ENCODE data around the gene XG. TPM values are rescaled to one million over a fixed set of nuclear protein-coding genes. Genes with fewer than 3 reads are reported as not detected.

The XG gene
- polyA plus RNA-seq, 4 donors: 0.13 to 0.15 TPM; not detected in 2

- H3K27ac ChIP-seq (ENCODE audit: low read depth in 1 of 3, low read length in 2 of 3): no peak overlapping the region
- DNase-seq: no peak
- no peaks in the 10 kb centered on the region for H3K27me3 ChIP-seq (ENCODE audit: control insufficient read depth in 3 of 3, insufficient read depth in 3 of 3, low read length in 3 of 3)
- no peak for FAIRE-seq
- H3K4me1 ChIP-seq (ENCODE audit: control insufficient read depth in 3 of 3, insufficient read depth in 2 of 3, low read depth in 1 of 3, low read length in 2 of 3): no peaks in the 10 kb centered on the region
- peaks cover 0 to 4% (median 0%) of the 10 kb centered on the region in 3 donors for H3K36me3 ChIP-seq (ENCODE audit: control insufficient read depth in 3 of 3, insufficient read depth in 2 of 3, low read depth in 1 of 3, low read length in 3 of 3)
- no peaks in the 10 kb centered on the region for H3K9me3 ChIP-seq (ENCODE audit: control insufficient read depth in 2 of 2, insufficient read depth in 1 of 2, low read depth in 1 of 2, low read length in 1 of 2)
- no peak overlapping the region for H3K4me3 ChIP-seq (ENCODE audit: low read depth in 1 of 3, low read length in 3 of 3)
Observed at GRCh38 chrX:2846992-2847391, 95.2 kb downstream of the XG start.

GRCh38 chrX:2848871-2849301 lies 97.0 kb downstream of the XG start:
- WGBS, 3 donors: 78 to 90% (median 82%) methylated on average over 9 of the region's 9 CpGs
- no peaks in the 10 kb centered on the region for H3K27me3 ChIP-seq (ENCODE audit: control insufficient read depth in 3 of 3, insufficient read depth in 3 of 3, low read length in 3 of 3)
- peaks cover 0 to 2% (median 0%) of the 10 kb centered on the region in 3 donors for H3K36me3 ChIP-seq (ENCODE audit: control insufficient read depth in 3 of 3, insufficient read depth in 2 of 3, low read depth in 1 of 3, low read length in 3 of 3)
- DNase-seq: no peak
- no peak overlapping the region for H3K27ac ChIP-seq (ENCODE audit: low read depth in 1 of 3, low read length in 2 of 3)
- no peak overlapping the region for H3K4me3 ChIP-seq (ENCODE audit: low read depth in 1 of 3, low read length in 3 of 3)
- FAIRE-seq: no peak
- H3K4me1 ChIP-seq (ENCODE audit: control insufficient read depth in 3 of 3, insufficient read depth in 2 of 3, low read depth in 1 of 3, low read length in 2 of 3): no peaks in the 10 kb centered on the region
- no peaks in the 10 kb centered on the region for H3K9me3 ChIP-seq (ENCODE audit: control insufficient read depth in 2 of 2, insufficient read depth in 1 of 2, low read depth in 1 of 2, low read length in 1 of 2)

DNA sequence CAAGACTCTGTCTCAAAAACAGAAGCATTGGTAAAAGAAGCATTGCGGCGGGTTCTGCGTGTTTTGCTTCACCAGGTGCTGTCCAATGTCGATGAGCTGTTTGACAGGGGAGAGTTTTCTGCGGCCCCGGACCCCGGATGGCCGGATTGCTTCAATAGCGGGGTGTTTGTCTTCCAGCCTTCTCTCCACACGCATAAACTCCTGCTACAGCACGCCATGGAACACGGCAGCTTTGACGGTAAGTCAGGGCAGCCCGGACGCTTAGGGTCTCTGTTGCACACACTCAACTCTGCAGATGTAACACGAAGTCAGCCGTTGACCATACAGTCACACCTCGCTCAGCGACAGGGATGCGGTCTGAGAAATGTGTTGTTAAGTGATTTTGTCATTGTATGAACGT lies 103.1 kb downstream of the XG start:
- WGBS, 3 donors: 96 to 97% (median 96%) methylated on average over 21 of the region's 21 CpGs
- no peak for FAIRE-seq
- H3K4me3 ChIP-seq (ENCODE audit: low read depth in 1 of 3, low read length in 3 of 3): no peak overlapping the region

GRCh38 chrX:2855761-2856160 lies 103.9 kb downstream of the XG start:
- WGBS, 3 donors: 94 to 97% (median 95%) methylated on average over 2 of the region's 2 CpGs
- no peak for DNase-seq
- no peak for FAIRE-seq
- no peaks in the 10 kb centered on the region for H3K9me3 ChIP-seq (ENCODE audit: control insufficient read depth in 2 of 2, insufficient read depth in 1 of 2, low read depth in 1 of 2, low read length in 1 of 2)
- H3K4me1 ChIP-seq (ENCODE audit: control insufficient read depth in 3 of 3, insufficient read depth in 2 of 3, low read depth in 1 of 3, low read length in 2 of 3): no peaks in the 10 kb centered on the region
- H3K36me3 ChIP-seq (ENCODE audit: control insufficient read depth in 3 of 3, insufficient read depth in 2 of 3, low read depth in 1 of 3, low read length in 3 of 3): peaks cover 0 to 17% (median 0%) of the 10 kb centered on the region in 3 donors
- H3K4me3 ChIP-seq (ENCODE audit: low read depth in 1 of 3, low read length in 3 of 3): no peak overlapping the region
- H3K27me3 ChIP-seq (ENCODE audit: control insufficient read depth in 3 of 3, insufficient read depth in 3 of 3, low read length in 3 of 3): no peaks in the 10 kb centered on the region
- H3K27ac ChIP-seq (ENCODE audit: low read depth in 1 of 3, low read length in 2 of 3): no peak overlapping the region

More for the DNA sequence above, 103.1 kb downstream of the XG start:
- no peak for DNase-seq
- no peaks in the 10 kb centered on the region for H3K9me3 ChIP-seq (ENCODE audit: control insufficient read depth in 2 of 2, insufficient read depth in 1 of 2, low read depth in 1 of 2, low read length in 1 of 2)
- H3K36me3 ChIP-seq (ENCODE audit: control insufficient read depth in 3 of 3, insufficient read depth in 2 of 3, low read depth in 1 of 3, low read length in 3 of 3): peaks cover 0 to 17% (median 0%) of the 10 kb centered on the region in 3 donors
- H3K4me1 ChIP-seq (ENCODE audit: control insufficient read depth in 3 of 3, insufficient read depth in 2 of 3, low read depth in 1 of 3, low read length in 2 of 3): no peaks in the 10 kb centered on the region
- H3K27ac ChIP-seq (ENCODE audit: low read depth in 1 of 3, low read length in 2 of 3): no peak overlapping the region
- H3K27me3 ChIP-seq (ENCODE audit: control insufficient read depth in 3 of 3, insufficient read depth in 3 of 3, low read length in 3 of 3): no peaks in the 10 kb centered on the region

- Histone ChIP-seq H3K4me3 (ENCODE audit: low read depth in 1 of 3, low read length in 3 of 3) (no peak overlapping the region), H3K4me1 (ENCODE audit: control insufficient read depth in 3 of 3, insufficient read depth in 2 of 3, low read depth in 1 of 3, low read length in 2 of 3) (no peaks in the 10 kb centered on the region), H3K27ac (ENCODE audit: low read depth in 1 of 3, low read length in 2 of 3) (no peak overlapping the region), H3K36me3 (ENCODE audit: control insufficient read depth in 3 of 3, insufficient read depth in 2 of 3, low read depth in 1 of 3, low read length in 3 of 3) (peaks cover 0 to 26% (median 0%) of the 10 kb centered on the region in 3 donors), H3K27me3 (ENCODE audit: control insufficient read depth in 3 of 3, insufficient read depth in 3 of 3, low read length in 3 of 3) (no peaks in the 10 kb centered on the region), H3K9me3 (ENCODE audit: control insufficient read depth in 2 of 2, insufficient read depth in 1 of 2, low read depth in 1 of 2, low read length in 1 of 2) (no peaks in the 10 kb centered on the region)
- FAIRE-seq: no peak
- no peak for DNase-seq
- 79 to 87% (median 82%) methylated on average over 3 of the region's 3 CpGs for WGBS, 3 donors
Observed at GRCh38 chrX:2857566-2857965, 105.7 kb downstream of the XG start.

GRCh38 chrX:2859197-2859797 lies 107.5 kb downstream of the XG start:
- H3K27me3 ChIP-seq (ENCODE audit: control insufficient read depth in 3 of 3, insufficient read depth in 3 of 3, low read length in 3 of 3): no peaks in the 10 kb centered on the region
- 80 to 87% (median 81%) methylated on average over 1 of the region's 1 CpG for WGBS, 3 donors
- H3K4me3 ChIP-seq (ENCODE audit: low read depth in 1 of 3, low read length in 3 of 3): no peak overlapping the region
- H3K36me3 ChIP-seq (ENCODE audit: control insufficient read depth in 3 of 3, insufficient read depth in 2 of 3, low read depth in 1 of 3, low read length in 3 of 3): peaks cover 0 to 24% (median 0%) of the 10 kb centered on the region in 3 donors
- FAIRE-seq: no peak
- no peaks in the 10 kb centered on the region for H3K4me1 ChIP-seq (ENCODE audit: control insufficient read depth in 3 of 3, insufficient read depth in 2 of 3, low read depth in 1 of 3, low read length in 2 of 3)
- H3K27ac ChIP-seq (ENCODE audit: low read depth in 1 of 3, low read length in 2 of 3): no peak overlapping the region
- H3K9me3 ChIP-seq (ENCODE audit: control insufficient read depth in 2 of 2, insufficient read depth in 1 of 2, low read depth in 1 of 2, low read length in 1 of 2): no peaks in the 10 kb centered on the region
- DNase-seq: no peak

DNA sequence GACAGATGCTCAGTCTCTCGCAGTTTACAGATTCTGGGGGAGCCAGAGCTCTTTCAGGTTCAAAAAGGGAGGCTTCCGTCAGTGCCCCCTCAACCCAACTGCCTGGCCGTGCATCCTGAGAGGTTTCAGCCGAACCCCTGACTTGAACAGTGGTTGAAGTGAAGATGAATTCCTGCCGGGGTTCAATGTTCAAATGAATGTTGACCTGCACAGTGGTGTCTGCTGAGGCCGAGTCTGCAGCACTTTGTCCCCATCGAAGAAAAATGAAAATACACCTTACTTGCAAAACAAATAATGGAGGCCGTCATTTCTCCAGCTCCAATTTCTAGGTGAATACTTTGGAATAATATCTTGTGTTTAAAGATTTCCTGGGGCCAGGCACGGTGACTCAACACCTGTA lies 110.6 kb downstream of the XG start:
- DNase-seq: no peak
- H3K27me3 ChIP-seq (ENCODE audit: control insufficient read depth in 3 of 3, insufficient read depth in 3 of 3, low read length in 3 of 3): no peaks in the 10 kb centered on the region
- no peak overlapping the region for H3K27ac ChIP-seq (ENCODE audit: low read depth in 1 of 3, low read length in 2 of 3)
- no peak for FAIRE-seq
- H3K9me3 ChIP-seq (ENCODE audit: control insufficient read depth in 2 of 2, insufficient read depth in 1 of 2, low read depth in 1 of 2, low read length in 1 of 2): no peaks in the 10 kb centered on the region
- peaks cover 0 to 25% (median 0%) of the 10 kb centered on the region in 3 donors for H3K36me3 ChIP-seq (ENCODE audit: control insufficient read depth in 3 of 3, insufficient read depth in 2 of 3, low read depth in 1 of 3, low read length in 3 of 3)
- no peak overlapping the region for H3K4me3 ChIP-seq (ENCODE audit: low read depth in 1 of 3, low read length in 3 of 3)
- no peaks in the 10 kb centered on the region for H3K4me1 ChIP-seq (ENCODE audit: control insufficient read depth in 3 of 3, insufficient read depth in 2 of 3, low read depth in 1 of 3, low read length in 2 of 3)
- WGBS, 3 donors: 73 to 93% (median 81%) methylated on average over 9 of the region's 9 CpGs

DNA sequence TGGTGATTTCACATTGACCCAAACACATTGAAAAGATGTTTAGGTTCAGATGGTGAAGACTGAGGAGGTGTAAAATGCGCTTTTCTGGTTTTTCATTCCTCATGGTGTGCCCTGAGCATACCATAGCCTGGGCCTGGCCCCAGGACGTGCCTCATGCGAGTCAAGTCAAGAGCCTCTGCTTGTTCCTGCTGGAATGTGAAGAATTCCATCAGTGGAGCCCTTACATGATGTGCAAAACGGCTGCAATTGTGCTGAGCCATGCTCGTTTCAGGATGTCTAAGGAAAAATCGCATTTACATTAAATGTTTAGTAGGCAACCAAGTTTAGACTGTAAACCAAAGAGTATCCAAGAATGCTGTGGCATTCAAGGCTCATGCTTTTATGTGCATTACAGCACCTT lies 111.8 kb downstream of the XG start:
- 79 to 87% (median 81%) methylated on average over 6 of the region's 6 CpGs for WGBS, 3 donors
- Histone ChIP-seq H3K36me3 (ENCODE audit: control insufficient read depth in 3 of 3, insufficient read depth in 2 of 3, low read depth in 1 of 3, low read length in 3 of 3) (peaks cover 0 to 25% (median 0%) of the 10 kb centered on the region in 3 donors), H3K4me3 (ENCODE audit: low read depth in 1 of 3, low read length in 3 of 3) (no peak overlapping the region), H3K4me1 (ENCODE audit: control insufficient read depth in 3 of 3, insufficient read depth in 2 of 3, low read depth in 1 of 3, low read length in 2 of 3) (no peaks in the 10 kb centered on the region), H3K27ac (ENCODE audit: low read depth in 1 of 3, low read length in 2 of 3) (no peak overlapping the region), H3K27me3 (ENCODE audit: control insufficient read depth in 3 of 3, insufficient read depth in 3 of 3, low read length in 3 of 3) (no peaks in the 10 kb centered on the region), H3K9me3 (ENCODE audit: control insufficient read depth in 2 of 2, insufficient read depth in 1 of 2, low read depth in 1 of 2, low read length in 1 of 2) (no peaks in the 10 kb centered on the region)
- FAIRE-seq (no peak), DNase-seq (no peak)

All from small intestine (tissue), 7 donors.